Non-pigmented ciliary epithelial cell (primary cell): Measurements from ENCODE around the gene CCNF.

Source experiments
- DNase-seq: peaks from one replicate; pipeline ENCODE4 v3.0.0-alpha.2; 2010; ENCODE audit warnings: low read depth

Gene CCNF

GRCh38 chr16:2486645-2487516 is 57.6 kb downstream of the CCNF start:
- no peak for DNase-seq

- DNase-seq = no peak
These were observed 58.2 kb downstream of the CCNF start for GRCh38 chr16:2487517-2487842.

GRCh38 chr16:2487903-2488531 is 58.8 kb downstream of the CCNF start:
- no peak for DNase-seq

- no peak for DNase-seq
These were observed 60.3 kb downstream of the CCNF start for GRCh38 chr16:2489581-2489980.

- no peak for DNase-seq
These were observed 61.2 kb downstream of the CCNF start for GRCh38 chr16:2490190-2491105.

GRCh38 chr16:2492292-2492691 is 63.0 kb downstream of the CCNF start:
- no peak for DNase-seq

GRCh38 chr16:2493605-2494004 is 64.4 kb downstream of the CCNF start:
- DNase-seq = no peak

- DNase-seq = no peak
These were observed 65.4 kb downstream of the CCNF start for GRCh38 chr16:2494616-2495015.

- no peak for DNase-seq
These were observed 65.8 kb downstream of the CCNF start for GRCh38 chr16:2495041-2495440.

GRCh38 chr16:2496223-2497115 is 67.2 kb downstream of the CCNF start:
- no peak for DNase-seq

- DNase-seq = no peak
These were observed 67.9 kb downstream of the CCNF start for GRCh38 chr16:2497116-2497630.

GRCh38 chr16:2497695-2498484 is 68.6 kb downstream of the CCNF start:
- no peak for DNase-seq

GRCh38 chr16:2498531-2499253 is 69.4 kb downstream of the CCNF start:
- no peak for DNase-seq

- DNase-seq = no peak
These were observed 70.2 kb downstream of the CCNF start for GRCh38 chr16:2499454-2499853.

- DNase-seq = no peak
These were observed 70.7 kb downstream of the CCNF start for GRCh38 chr16:2499890-2500429.

GRCh38 chr16:2500430-2500917 is 71.2 kb downstream of the CCNF start:
- DNase-seq = no peak

GRCh38 chr16:2500918-2501750 is 71.9 kb downstream of the CCNF start:
- no peak for DNase-seq
